ENCODE results near the gene FANCG.

GRCh38 chr9:35115680-35116538, 36.2 kb upstream of the FANCG start, which contains the start of gene ATOSB:
- no peak for TF ChIP-seq CTCF (IDR thresholded peaks at IDR 0.05)
- TF ChIP-seq POLR2AphosphoS5 (IDR thresholded peaks at IDR 0.05), result peak; percentile 59 to 73
